Hypothalamus (tissue), 51 donors: ENCODE data around the gene NPM3.
"Not testable (repeated sequence)": the region's sequence is repeated elsewhere in the genome, so short reads cannot be mapped to it uniquely, and the experiment has no call there.

Experiments used
- DNase-seq, 51 donors: peaks; one replicate each; lab custom pipeline; 2025; lab: John Stamatoyannopoulos, UW

The NPM3 gene

GRCh38 chr10:101812606-101813005 lies 29.4 kb upstream of the NPM3 start:
- no peak for DNase-seq

GRCh38 chr10:101807158-101807557 lies 23.9 kb upstream of the NPM3 start:
- no peak for DNase-seq

DNA sequence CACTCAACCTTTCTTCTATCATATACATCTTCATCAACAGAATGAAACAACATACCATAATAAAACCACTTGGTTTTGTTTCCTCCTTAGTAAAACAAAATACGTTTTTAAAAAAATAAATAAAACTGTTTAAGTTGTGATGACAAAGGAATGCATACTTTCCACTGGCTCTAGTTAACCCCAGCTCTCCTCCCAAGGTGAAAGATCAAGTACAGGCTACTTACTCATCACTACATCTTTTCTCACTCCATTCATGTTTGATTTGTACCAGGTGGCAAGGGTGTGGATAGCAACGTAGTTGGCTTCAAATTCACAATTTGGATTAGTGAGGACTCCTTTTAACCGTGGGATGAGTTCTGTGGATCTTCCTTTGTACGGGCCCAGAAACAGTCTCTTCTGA lies 20.3 kb upstream of the NPM3 start:
- DNase-seq = no peak

DNA sequence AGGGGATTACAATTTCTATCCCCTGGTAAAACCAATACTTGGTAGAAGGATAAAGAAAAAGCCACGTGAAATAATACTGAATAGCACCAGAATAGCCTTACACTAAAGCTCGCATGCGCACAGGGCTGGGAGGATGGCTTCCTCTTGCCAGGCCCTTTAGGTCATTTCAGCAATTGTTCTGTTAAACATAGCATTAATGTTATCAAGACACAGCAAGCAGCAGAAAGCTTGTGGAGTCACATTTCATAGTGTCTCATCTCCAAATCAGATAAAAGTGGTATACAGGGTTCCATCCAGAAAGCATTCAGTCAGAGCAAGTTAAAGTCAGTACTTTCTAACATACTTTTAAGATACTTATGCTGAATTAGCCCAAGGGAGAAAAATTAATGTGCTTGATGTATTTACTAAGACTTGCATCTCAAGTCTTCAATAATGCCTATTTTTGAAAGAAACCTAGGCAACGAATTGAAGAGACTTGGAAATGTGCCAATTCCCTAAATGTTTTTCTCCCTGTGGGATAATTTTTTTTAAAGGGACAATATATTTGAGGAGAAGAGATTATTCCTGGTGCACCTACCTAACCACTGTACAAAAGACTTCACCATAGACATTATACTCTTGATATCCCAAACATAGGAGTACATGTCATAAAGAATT lies 14.3 kb upstream of the NPM3 start:
- DNase-seq = no peak

DNA sequence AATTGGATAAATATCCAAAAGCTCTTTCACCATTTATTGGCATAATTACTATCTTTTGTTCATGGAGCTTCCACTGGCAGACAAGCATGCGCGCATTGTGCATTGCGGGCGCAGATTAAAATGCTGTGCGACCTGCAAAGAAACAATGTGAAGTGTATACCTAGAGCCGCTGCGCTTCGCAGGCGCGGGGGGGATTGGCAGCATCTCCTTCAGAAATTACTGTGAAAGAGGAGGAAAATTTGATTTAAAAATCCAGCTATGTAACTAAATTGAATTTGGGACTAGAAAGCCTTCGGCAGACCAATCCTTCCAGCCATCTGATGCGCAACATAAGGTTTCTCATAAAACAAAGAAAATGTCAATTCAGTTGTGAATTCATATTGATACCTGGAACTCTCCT lies 10.3 kb upstream of the NPM3 start:
- DNase-seq = no peak

- no peak for DNase-seq
Observed at GRCh38 chr10:101789686-101790085, 6.4 kb upstream of the NPM3 start.

DNA sequence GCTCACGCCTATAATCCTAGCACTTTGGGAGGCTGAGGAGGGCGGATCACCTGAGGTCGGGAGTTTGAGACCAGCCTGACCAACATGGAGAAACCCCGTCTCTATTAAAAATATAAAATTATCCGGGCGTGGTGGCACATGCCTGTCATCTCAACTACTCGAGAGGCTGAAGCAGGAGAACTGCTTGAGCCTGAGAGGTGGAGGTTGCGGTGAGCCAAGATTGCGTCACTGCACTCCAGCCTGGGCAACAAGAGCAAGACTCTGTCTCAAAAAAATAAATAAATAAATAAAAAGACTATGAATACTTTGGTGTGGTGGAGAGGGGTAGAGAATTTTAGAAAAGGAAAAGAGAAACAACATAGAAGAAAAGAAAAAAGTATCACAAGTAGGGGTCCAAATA lies 6.0 kb upstream of the NPM3 start:
- DNase-seq = not testable (repeated sequence)

DNA sequence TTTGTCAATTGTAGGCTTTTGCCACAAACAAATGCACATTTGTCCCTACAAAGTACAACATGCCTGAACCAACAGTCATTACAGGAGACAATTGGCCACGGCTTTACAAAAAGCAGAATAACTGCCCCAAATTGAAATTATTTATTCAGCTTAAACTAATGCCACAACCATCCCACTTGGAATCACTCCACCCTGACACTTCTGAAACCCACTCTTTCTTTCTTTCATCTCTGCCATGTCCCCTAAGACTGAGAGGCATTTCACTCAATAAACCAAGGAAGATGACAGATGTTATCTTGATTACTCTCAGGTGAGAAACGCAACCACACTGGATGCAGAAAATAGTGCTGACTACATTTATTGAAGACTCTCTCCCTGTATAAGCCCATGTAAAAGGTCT lies 2.6 kb upstream of the NPM3 start:
- no peak for DNase-seq

- DNase-seq = no peak
Observed at GRCh38 chr10:101784558-101784957, 1.3 kb upstream of the NPM3 start.

GRCh38 chr10:101783736-101784118 lies 481 bp upstream of the NPM3 start:
- no peak for DNase-seq

DNA sequence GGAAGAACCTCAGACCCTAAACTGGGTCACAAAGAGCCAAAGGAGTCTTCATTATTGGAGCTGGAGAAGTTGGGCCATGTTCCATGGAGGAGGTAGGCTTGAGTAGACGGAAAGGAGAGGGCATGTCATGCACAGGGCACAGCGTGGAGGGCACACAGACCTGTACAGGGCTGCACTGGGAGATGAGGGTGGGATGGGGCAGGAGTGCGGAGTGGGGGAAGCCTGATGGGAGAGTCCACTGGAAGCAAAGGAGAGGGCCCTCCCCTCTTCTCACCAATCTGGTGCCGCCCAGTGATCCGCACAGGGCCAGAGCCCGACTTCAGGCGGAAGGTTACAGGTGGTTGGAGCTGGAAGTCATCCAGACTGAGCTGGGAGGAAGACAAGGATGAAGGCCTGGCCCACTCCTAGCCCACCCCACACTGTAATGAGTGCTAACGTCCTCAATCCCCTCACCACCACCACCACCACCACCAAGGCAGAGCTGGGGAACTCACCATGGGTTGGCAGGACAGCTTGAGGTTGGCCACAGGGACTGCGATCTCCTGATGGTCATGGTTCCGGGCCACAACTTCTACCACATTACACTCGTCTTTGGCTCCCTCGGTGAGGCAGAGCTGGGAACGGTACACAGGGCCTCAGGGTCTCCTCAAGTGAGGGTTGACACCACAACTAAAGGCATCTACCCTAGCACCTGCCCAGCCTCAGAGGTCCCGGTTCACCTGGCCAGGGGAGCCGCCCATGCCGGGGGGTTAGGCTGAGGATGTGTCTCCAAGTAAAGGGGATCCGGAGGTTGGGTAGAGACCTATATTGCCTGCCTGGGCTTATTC lies 1.0 kb downstream of the NPM3 start:
- DNase-seq = no peak

- no peak for DNase-seq
Observed at GRCh38 chr10:101781655-101781983, 1.6 kb downstream of the NPM3 start.

DNA sequence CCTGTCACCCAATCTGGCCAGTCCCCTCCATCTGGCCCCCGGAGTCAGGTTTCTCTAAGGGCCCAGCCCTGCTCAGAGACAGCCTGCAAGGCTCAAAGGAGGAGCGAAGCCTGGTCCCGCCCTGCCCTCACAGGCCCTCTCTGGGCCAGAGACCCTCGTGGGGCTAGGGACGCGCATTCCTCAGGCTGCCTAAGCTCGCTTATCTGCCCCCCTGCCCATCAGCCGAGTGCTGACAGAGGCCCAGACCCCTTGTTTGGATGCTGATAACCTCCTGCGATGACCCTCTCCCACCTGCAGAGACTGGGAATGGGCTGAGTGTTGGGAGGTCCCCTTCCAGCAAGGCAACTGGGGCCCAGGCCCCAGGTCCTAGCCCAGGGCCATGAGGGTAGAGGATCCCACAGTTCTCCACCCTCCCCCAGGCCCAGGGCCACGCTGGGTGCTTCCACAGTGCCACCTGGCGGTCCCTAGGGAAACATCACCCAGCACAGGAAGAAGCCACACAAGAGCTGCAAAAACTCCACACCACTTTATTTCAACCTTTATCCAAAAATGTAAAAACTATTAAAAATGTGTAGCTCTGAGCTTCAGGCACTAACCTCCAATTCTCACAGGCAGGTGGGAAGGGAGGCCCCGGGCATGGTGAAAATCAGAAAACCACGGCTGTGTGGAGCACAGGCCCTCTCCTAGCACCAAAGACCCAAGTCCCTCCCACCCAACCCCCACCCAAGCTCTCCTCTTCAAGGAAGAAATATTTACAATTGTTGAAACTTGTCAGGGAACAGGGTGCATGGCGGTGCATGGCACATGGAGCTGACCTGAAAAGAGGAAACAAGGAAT lies 2.2 kb downstream of the NPM3 start:
- DNase-seq = peak in 44 of 51 donors; percentile 4 to 74 (median 38)

GRCh38 chr10:101780187-101780817 lies 2.9 kb downstream of the NPM3 start:
- no peak for DNase-seq

DNA sequence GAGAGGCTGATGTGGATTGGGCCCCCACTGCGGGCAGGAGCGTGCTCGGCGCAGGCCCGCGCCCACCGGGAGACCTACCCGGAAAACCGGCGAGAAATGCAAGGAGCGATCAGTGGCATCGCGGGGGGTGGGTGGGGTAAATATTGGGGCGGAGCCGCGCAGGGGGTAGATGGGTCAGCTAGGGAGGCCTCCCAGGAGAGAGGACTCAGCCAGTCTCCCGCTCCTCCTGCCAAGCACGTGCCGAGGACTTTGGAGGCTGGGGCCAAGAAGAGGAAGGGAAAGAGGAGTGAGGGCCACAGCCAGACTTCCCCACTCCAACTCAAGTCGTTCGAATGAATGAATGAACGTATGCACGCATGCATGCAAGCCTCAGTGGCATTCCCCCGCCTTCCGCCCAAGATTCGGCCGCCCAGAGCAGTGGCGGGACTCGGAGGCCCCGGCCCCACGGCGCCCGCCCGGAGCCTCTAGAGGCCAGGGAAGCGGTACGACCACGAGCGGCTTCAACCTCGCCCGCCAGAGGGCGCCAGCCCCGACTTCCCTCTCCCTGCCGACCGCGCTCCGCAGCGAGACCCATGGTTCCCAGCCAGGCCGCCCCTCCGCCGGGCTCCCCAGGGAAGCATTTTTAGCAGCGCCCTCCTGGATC lies 3.6 kb downstream of the NPM3 start:
- DNase-seq = peak in 47 of 51 donors; percentile 7 to 81 (median 47)

DNA sequence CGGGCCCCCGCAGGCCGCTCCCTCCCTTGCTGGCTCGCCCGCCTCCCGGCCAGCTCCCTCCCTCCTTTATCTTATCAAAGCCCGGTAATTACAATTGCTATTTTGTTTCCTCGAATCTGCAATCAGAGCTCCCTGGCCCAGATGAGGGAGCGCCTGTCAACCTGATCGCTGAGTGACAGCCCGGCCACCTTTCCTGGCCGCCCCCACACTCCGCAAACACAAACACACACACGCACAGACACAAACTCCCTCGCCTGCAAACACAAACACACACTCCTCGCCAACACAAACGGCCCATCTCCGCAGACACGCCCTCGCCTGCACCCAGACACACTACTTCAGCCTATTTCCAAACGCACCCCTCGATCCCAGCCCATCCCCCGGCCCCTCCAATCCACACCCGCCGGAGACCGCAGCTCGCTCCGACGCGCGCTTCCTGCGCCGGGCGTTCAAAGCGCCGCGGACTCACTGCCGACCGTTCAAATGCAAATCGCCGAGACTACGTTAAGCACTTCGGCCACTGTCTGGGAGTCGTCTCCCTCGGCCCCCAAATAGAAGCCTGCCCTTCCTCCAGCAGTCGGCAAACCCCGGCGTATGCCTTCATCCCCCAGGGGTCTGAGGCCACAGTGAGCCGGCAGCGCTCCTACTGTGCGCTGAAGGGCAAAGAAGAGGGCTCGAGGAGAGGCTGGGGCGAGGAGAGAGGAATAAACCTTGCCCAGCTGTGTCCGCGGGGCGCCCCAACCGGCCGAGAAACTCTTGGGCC lies 4.3 kb downstream of the NPM3 start:
- no peak for DNase-seq

DNA sequence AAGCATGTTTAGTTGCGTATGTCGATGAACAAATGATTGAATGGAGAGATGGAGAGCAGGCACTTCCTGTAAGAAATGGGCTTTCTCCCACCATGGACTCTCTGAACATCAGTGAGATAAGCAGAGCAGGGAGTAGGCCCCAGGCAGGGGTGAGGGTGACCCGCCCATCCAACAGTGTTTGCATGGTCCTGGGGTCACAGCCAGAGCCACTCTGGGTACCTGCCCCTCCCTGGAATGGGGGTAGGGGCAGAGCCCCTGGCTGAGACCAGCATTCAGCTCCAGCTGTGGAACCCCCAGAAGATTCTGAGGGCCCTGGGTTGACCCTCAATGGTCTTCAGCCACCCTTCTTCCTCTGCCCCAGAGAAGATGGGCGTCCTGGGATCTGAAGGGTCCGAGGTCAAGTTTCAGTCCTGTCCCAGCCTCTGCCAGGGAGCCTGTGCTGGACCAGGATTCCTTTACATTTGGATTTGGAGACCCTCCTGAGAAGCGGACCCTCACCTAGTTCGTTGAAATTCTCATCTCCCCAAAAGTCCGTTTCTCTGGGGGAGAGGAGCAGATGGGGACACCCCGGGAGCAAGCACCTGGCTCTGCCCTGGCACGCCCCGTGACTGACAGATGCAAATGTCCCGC lies 5.0 kb downstream of the NPM3 start:
- DNase-seq = no peak

- no peak for DNase-seq
Observed at GRCh38 chr10:101777619-101778145, 5.6 kb downstream of the NPM3 start.

DNA sequence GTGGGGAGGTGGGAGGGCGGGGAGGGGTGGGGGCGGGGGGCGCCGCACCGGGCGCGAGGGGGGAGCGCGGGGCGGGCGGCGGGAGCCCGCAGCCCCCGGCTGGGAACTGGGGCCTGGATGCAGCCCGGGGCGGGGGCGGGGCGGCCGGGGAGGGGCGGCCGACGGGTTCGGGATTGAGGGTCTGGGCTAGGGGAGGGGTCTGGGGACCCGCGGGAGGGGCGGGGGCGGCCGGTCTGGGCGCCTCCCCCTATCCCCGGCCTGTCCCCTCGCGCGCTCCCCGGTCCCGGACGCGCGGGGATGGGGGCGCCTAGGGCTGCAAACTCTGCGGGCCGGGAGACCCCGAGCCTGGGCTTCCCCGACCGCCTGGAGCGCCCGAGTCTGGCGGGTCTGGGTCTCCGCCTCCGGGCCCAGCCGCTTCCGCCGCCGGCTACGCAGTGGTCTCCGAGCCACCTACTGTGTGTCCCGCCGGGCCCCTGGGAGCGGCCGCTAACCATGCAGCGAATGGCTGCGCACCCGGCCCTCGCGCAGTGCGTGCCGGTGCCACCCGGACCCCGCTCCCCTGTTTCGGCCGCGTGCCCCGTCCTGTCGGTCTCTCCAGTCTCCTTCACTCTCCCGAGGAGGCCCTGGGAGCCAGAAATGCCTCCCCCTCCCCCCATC lies 7.0 kb downstream of the NPM3 start:
- DNase-seq = no peak
